ENCODE results near the gene CNOT1.

CNOT1 gene

DNA sequence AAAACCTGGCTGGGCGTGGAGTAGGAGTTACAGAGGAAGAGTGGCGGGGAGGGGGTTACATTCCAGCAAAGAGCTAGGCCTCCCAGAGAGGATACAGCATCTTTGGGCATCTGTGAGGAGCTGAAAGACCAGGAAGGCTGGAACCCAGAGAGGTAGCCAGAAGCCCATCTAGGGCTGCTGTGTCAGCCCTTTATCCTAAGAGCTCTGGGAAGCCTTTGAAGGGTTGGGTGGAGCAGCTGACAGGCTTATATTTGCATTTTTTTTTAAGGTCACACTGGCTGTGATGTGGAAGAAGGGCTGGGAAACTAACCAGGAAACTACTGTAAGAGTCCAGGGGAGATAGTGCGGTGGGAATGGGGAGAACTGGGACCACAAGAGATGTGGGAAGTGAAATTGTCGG, 6.8 kb upstream of the CNOT1 start:
- H3K4me3 ChIP-seq (ENCODE audit: low read depth, low read length), result no peak overlapping the region
- no peak for DNase-seq (ENCODE audit: low read depth)
- TF ChIP-seq, protein P1, sequence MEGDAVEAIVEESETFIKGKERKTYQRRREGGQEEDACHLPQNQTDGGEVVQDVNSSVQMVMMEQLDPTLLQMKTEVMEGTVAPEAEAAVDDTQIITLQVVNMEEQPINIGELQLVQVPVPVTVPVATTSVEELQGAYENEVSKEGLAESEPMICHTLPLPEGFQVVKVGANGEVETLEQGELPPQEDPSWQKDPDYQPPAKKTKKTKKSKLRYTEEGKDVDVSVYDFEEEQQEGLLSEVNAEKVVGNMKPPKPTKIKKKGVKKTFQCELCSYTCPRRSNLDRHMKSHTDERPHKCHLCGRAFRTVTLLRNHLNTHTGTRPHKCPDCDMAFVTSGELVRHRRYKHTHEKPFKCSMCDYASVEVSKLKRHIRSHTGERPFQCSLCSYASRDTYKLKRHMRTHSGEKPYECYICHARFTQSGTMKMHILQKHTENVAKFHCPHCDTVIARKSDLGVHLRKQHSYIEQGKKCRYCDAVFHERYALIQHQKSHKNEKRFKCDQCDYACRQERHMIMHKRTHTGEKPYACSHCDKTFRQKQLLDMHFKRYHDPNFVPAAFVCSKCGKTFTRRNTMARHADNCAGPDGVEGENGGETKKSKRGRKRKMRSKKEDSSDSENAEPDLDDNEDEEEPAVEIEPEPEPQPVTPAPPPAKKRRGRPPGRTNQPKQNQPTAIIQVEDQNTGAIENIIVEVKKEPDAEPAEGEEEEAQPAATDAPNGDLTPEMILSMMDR (IDR thresholded peaks at IDR 0.05; ENCODE audit: low read depth, low read length), result no peak
- TF ChIP-seq, protein P2, sequence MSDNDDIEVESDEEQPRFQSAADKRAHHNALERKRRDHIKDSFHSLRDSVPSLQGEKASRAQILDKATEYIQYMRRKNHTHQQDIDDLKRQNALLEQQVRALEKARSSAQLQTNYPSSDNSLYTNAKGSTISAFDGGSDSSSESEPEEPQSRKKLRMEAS (IDR thresholded peaks at IDR 0.05; ENCODE audit: low read depth, low read length), result no peak
- no peak for TF ChIP-seq POLR2A (IDR thresholded peaks at IDR 0.05; ENCODE audit: extremely low read depth, insufficient read length)
- no peak for TF ChIP-seq MYC (IDR thresholded peaks at IDR 0.05; ENCODE audit: low read depth, low read length)

DNA sequence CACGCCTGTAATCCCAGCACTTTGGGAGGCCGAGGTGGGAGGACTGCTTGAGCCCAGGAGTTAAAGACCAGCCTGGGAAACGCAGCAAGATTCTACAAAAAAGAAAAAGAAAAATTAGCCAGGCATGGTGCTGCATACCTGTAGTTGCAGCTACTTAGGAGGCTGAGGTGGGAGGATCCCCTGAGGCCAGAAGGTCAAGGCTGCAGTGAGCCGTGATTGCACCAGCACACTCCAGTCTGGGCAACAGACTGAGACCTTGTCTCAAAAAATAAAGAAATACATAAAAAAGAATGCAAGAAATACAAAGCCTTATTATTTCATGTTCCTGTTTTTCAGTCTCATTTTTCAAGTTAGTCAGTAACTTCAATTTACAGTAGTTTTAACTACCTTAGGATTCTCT, 5.9 kb upstream of the CNOT1 start:
- TF ChIP-seq, protein P1 (IDR thresholded peaks at IDR 0.05; ENCODE audit: low read depth, low read length), result no peak
- TF ChIP-seq MYC (IDR thresholded peaks at IDR 0.05; ENCODE audit: low read depth, low read length) (no peak), POLR2A (IDR thresholded peaks at IDR 0.05; ENCODE audit: extremely low read depth, insufficient read length) (no peak)
- TF ChIP-seq, protein P2 (IDR thresholded peaks at IDR 0.05; ENCODE audit: low read depth, low read length), result no peak
- DNase-seq (ENCODE audit: low read depth), result no peak
- no peak overlapping the region for H3K4me3 ChIP-seq (ENCODE audit: low read depth, low read length)

DNA sequence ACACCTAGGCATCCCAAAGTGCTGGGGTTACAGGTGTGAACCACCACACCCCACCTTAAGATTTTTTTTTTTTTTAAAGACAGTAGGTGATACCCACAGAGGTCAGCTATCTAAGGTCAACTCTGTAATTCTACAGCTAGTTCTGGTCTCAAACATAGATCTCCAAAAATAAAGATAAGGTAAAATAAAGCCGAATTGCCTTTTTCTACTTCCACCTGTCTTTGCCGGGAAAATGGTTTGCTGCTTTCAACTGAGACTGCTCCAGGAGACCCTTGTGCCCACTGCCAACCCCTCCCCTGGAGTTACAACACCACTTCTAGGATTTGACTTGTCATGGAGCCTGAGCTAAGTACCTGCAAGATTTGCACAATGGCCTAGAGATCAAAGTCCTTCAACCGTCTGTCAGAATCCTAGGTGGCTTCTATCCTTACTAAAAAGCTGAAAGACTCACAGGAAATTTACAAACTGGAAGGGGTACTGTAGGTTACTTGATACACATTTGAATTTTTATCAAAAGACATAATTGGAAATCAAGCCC, 4.7 kb upstream of the CNOT1 start:
- DNase-seq (ENCODE audit: low read depth), result no peak
- TF ChIP-seq POLR2A (IDR thresholded peaks at IDR 0.05; ENCODE audit: extremely low read depth, insufficient read length), result no peak
- TF ChIP-seq, protein P2 (IDR thresholded peaks at IDR 0.05; ENCODE audit: low read depth, low read length), result no peak
- TF ChIP-seq, protein P1 (IDR thresholded peaks at IDR 0.05; ENCODE audit: low read depth, low read length), result no peak
- no peak for TF ChIP-seq MYC (IDR thresholded peaks at IDR 0.05; ENCODE audit: low read depth, low read length)
- no peak overlapping the region for H3K4me3 ChIP-seq (ENCODE audit: low read depth, low read length)

- TF ChIP-seq MYC (IDR thresholded peaks at IDR 0.05; ENCODE audit: low read depth, low read length) (peak; percentile 49; the same call in 1 of the 2 replicates), POLR2A (IDR thresholded peaks at IDR 0.05; ENCODE audit: extremely low read depth, insufficient read length) (no peak)
- TF ChIP-seq, protein P1 (IDR thresholded peaks at IDR 0.05; ENCODE audit: low read depth, low read length), result no peak
- TF ChIP-seq, protein P2 (IDR thresholded peaks at IDR 0.05; ENCODE audit: low read depth, low read length), result peak; percentile 39
- peak overlapping the region; percentile 72 for H3K4me3 ChIP-seq (ENCODE audit: low read depth, low read length)
- DNase-seq (ENCODE audit: low read depth), result peak; percentile 77
Observed at GRCh38 chr16:58628845-58629732, 537 bp downstream of the CNOT1 start.

DNA sequence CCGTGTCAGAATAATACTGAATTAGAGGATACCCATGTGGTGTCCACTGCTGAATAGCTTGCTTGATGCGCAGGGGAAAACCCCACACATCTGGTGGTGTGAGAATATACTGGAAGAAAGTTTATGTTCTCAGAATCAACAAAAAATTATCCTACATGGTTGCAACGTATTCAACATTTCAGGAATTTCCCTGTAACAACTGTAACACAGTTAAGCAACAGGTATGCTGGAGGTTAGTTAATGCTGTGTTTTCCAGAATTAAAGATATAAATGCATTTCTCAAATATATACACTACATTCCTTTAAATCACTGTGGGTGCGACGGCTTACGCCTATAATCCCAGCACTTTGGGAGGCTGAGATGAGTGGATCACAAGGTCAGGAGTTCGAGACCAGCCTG, 5.4 kb downstream of the CNOT1 start:
- TF ChIP-seq POLR2A (IDR thresholded peaks at IDR 0.05; ENCODE audit: extremely low read depth, insufficient read length) (no peak), MYC (IDR thresholded peaks at IDR 0.05; ENCODE audit: low read depth, low read length) (no peak)
- TF ChIP-seq, protein P1 (IDR thresholded peaks at IDR 0.05; ENCODE audit: low read depth, low read length), result no peak
- TF ChIP-seq, protein P2 (IDR thresholded peaks at IDR 0.05; ENCODE audit: low read depth, low read length), result no peak
- H3K4me3 ChIP-seq (ENCODE audit: low read depth, low read length), result no peak overlapping the region
- DNase-seq (ENCODE audit: low read depth), result no peak

Data from NB4 (cell line).